Measurements from ENCODE around the gene TRIM29.
"Not testable (repeated sequence)": the region's sequence is repeated elsewhere in the genome, so short reads cannot be mapped to it uniquely, and the experiment has no call there.

The TRIM29 gene, protein sequence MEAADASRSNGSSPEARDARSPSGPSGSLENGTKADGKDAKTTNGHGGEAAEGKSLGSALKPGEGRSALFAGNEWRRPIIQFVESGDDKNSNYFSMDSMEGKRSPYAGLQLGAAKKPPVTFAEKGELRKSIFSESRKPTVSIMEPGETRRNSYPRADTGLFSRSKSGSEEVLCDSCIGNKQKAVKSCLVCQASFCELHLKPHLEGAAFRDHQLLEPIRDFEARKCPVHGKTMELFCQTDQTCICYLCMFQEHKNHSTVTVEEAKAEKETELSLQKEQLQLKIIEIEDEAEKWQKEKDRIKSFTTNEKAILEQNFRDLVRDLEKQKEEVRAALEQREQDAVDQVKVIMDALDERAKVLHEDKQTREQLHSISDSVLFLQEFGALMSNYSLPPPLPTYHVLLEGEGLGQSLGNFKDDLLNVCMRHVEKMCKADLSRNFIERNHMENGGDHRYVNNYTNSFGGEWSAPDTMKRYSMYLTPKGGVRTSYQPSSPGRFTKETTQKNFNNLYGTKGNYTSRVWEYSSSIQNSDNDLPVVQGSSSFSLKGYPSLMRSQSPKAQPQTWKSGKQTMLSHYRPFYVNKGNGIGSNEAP

DNA sequence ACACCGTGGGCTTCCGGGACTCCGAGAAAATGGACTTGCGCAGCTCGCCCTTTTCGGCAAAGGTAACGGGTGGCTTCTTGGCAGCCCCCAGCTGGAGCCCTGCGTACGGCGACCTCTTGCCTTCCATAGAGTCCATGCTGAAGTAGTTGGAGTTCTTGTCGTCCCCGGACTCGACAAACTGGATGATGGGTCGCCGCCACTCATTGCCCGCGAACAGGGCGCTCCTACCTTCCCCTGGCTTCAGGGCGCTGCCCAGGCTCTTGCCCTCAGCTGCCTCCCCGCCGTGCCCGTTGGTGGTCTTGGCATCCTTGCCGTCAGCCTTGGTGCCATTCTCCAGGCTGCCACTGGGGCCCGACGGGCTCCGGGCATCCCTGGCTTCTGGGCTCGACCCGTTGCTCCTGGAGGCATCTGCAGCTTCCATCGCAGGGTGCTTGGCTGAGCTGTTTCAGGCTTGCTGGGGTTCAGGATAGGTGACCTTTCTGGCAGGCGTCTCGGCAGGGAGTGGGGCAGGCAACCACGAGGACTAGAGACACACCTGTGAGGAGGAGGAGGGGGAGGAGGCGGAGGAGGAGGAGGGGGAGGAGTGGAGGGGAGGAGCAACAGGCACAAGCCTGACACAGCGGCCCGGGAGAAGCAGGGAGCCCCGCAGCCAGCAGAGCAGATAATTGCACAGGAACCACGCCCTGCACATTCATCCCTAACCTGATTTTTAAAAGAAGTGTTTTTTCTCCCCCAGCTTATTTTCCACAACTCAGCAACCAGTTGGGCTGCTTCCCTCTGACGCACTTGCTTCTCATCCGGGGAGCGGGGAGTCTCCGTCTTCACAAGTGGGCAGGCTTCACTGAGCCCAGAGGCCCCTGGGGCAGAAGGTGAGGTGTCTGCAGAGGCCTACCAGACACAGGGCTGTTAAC, at the start of gene TRIM29:
Gene TRIM29, minus strand, starts transcription at position 503 of the 911 bp plus-strand sequence. Its CDS starts 82 bp downstream, at position 421.
- ATAC-seq (no peak), DNase-seq (no peak)

DNA sequence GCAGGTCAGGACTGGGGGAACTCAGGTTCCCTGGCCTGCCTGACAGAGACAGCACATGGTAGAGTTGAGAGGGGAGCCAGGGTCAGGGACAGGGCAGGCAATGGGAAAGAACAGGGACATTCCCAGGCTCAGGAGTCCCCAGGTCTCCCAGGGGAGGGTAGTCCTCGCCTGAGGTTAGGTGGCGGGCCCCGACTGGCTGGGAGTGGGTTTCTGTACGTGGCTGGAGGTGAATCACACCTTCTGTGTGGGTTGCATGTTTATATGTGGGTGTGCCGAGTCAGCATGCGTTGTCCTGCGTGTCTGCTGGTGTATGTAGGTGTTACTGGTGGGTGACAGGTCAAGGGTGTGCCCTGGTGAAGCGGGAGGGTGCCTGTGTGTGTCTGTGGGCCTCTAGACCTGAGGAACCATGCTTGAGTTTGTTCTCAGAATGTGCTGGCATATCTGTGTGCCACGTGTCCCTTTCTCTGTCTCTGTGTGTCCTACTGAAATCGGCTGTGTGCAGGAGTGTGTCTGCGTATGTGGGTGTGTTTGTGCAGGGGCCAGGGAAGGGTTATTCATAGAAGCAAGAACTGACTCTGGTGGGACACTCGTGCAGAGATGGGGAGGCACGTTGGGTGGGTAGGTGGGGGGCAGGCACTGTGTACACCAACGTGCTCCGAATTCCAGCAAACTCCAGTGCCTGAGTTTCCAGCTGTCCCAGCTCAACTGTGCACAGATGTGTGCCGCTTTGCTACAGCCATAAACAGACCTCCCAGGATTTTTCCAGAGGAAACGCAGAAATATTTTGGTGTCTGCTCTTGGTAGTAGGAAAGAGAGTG, 49.1 kb upstream of the TRIM29 start:
- ATAC-seq, result peak; percentile 41

DNA sequence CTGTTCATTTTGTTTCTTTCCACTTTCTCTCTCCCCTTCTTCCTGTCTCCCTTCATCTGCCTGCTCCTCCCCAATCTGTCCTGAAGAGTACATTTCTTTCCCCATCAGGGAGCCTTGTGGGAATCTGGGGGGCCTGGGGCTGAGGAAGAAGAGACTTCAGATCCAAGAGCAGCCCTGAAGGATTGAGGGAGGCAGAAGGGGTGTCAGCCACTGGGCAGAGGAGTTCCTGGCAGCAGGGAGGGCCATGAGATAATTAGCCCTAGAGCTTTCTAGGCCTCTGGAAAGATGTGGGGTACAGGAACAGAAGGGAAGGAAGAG, 48.5 kb upstream of the TRIM29 start:
- ATAC-seq (no peak), DNase-seq (no peak)

More for the DNA sequence above, 49.1 kb upstream of the TRIM29 start:
- DNase-seq, result peak; percentile 20

DNA sequence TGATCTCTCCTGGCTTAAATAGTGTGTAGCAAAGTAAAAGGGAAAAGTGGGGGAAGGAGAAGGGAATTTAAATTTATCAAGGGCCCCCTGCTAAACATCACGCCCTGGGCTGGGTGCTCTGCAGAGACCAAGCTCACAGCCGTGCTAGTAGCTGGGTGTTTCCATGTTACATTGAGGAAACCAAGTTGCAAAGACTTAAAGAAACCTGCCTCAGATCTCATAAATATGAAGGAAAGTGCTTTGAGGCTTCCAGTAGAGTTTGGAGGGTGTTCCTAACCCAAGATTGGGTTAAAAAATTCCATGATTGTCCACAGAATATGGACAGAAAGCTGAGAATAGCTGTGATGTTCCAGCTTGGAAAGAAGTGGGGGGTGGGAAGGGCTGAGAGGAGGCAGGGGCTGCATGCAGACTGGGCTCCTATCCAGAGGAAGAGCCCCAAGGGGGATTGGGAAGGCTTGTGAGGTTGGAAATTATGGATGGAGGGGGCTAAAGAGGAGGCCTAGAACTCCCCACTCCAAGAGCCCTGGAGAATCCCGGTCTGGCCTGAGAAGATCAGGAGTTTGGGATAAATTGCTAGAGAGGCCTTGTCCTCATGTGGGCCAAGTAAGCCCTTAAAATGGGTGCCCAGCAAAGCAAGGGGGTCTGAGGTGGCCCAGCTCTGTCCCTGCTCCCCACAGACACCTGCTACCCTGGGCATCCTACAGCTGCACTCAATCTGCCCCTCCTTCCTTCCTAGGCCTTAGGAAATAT, 48.0 kb upstream of the TRIM29 start:
- DNase-seq (no peak), ATAC-seq (no peak)

DNA sequence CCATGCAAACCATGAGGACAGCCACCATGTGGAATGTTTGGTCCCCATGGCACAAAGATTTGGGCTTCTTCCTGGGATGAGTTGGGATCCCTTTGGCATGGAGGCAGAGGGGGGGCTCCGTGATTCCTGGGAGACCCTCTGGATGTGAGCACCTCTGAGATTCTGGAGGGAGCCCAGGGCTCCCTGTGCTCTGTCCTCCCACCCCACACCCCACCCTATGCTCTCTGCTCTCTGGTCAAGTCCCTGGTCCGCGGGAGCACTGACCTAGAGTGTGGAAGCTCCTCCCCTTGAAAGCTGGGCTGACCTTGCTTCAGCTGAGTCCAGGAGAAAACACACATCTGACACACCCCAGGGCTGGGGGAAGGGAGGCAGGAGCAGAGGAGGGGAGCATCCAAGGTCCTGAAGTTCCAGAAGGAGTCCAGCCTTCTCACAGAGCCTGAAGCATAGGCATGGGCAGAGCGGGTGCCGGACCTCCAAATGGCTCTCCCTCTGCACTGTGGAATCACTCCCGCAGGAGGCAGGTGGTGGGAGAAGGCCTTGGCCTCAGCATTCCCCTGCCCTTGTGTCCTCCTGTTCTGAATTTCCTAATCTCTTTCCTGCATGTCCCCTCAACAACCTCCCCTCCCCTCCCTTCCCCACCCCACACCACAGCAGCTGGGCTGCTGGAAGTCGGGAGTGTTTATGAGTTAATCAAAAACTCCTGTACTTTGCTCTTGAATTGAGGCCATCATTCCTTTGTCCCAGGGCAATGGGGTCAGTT, 47.2 kb upstream of the TRIM29 start:
- ATAC-seq, result no peak
- DNase-seq, result no peak

DNA sequence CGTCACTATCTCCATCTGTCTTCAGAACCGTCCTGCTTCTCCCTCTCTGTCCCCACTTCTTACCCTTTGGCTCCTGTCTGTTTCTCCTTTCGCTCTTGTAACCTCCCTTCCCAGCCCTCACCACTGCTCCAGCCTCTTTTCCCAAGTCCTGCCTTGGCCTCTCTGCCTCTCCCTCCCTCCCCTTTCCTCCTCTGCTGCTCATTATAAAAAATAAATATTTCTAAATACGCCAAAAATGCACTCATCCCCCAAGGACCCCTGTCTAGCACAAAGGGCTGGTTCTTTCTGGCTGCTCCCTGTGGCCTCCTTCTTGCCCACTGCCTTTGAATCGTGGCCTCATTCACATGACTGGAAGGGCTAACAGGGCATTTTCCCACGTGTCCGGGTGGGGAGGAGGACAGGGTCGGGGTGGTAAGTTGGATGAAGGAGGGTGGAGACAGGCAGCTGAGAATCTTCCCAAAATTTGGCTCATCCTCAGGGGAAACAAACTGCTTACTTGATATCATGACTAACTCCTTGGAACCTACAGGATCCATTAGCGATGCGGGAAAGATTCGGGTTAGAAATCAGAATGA, 46.5 kb upstream of the TRIM29 start:
- ATAC-seq (no peak), DNase-seq (no peak)

DNA sequence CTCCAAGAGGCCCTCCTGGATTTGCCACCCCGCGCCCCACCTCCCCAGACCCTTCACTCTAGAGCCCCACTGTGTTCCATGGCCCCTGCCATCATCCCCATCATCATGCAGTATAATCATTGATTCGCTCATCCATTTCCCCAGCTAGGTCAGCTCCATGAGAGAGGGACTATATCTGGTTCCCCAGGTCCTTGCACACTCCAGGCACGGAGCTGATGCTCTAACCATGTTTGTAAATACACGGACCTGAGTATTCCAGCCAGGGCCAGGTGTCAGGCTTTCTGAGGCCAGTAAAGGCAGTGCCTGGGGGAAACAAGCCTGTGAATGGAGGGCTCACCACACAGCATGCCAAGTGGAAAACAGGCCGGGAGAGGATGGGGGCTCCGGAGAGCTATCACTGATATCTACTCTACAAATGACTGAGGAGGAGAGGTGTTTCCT, 45.8 kb upstream of the TRIM29 start:
- ATAC-seq (no peak), DNase-seq (no peak)

DNA sequence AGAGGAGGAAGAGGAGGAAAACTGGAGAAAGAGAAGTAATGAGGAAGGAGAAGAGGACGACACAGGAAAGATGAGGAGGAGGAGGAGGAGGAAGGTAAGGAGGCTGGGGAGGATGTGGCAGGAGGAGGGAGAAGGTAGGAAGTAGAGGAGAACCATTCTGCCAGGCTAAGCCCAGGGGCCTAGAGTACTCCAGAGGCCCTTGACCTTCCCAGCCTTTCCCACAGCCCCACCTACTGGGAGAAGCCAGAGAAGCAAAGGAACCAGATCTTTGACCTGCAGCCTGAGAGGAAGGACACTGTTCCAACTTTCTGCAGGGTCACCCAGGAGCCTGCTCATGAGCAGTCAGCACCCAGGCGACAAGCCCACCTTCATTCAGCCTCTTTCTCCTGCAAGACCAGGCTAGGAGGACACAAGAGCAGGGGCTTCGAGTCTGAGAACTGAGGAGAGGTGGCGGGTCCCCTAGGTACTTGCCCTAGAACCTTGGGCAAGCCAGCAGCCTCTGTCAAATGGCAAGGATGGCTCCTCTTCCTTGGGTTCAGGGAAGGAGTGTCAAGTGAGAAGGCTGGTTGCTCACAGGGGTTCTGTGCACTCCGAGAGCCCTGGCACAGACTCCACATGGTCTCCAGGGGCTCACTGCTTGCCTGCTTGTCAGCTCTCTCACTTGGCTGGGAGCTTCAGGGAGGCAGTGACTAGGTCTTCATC, 45.0 kb upstream of the TRIM29 start:
- ATAC-seq, result no peak
- no peak for DNase-seq

DNA sequence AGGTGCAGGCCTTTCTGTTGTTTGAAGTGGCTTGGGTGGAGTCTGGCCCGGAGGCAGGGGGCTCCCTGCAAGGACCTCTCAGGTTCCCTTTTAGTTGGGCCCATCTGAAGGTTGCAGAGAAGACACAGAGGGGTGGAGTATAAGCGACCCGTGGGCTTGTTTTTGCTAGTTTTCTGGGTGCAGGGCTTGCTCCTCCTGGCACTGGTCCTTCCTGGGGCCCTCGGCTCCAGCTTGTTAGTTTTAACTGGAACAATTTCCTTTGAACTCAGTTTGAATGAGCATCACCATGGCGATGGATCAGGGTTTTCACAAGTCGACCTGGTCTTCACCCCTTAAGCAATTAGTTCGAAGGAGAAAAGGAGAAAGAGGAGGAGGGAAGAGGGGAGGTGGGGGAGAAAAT, 44.5 kb upstream of the TRIM29 start:
- DNase-seq (no peak), ATAC-seq (no peak)

DNA sequence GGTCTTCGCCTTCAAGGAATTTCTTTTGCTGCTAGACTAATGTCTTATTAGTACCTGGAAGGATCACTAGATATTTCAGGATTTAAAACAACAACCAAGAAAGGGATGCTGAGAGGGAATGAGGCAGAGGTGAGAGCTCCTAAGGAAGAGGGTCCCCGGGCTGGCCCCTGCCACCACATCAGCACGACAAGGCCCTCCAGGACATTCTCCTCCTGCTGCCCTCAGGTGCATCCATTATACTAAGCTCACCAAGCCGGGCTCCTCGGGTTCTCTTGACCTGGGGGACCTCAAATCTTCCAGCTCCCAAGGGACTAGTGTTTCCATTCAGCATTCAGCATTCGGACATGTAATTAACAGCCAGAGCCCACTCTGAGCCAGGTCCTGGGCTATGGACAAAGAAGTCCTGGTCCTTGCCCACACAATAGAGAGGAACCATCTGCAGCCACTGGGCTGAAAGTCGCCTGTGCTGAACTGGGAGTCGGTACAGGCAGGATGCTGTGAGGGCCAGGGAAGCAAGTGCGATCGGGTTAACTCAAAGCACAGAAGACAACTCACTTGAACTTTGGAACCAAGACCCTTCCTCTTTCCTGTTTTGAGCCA, 43.6 kb upstream of the TRIM29 start:
- no peak for ATAC-seq
- DNase-seq, result no peak

DNA sequence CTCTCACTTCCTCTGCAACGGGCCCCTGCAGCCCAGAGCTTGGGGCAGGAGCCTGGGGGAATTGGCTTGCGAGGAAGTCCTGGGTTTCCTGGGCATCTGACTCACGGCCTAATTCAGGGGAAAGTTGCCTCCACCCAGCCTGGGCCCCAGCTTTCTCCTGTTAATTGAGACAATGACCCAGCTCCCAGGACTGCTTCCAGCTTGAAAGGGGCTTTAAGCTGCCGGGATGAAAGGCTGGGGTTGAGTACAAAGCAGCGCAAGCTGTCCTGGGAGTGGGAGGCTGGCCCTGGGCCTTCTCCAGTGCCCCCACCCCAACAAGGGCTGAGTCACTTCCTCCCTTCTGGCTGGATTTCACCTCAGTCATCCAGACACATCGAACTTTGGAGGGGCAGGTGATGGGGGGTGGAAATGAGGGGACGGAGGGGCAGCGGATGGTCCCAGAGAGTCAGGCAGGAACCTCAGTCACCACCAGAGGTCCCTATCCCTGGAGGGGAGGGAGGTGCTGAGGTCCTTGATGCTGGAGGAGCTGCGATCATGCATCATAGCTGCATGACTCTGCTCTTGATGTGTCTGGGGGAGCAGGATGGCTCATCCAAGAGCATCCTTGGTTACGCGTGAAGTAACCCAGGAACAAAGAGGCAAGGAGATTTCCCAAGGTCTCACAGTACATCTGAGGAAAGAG, 42.8 kb upstream of the TRIM29 start:
- no peak for ATAC-seq
- DNase-seq, result no peak

DNA sequence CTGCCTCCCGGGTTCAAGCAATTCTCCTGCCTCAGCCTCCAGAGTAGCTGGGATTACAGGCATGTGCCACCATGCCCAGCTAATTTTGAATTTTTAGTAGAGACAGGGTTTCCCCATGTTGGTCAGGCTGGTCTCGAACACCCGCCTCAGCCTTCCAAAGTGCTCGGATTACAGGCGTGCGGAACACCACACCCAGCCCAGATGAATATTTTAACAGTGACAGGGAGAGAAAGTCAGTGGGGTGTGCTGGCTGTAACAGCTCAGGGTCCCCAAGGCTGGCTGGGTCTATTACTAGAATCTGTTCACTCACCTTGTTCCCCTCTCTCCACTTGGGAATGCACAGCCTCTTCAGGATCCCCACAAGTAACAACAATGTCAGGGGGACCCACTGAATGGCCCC, 42.1 kb upstream of the TRIM29 start:
- DNase-seq, ATAC-seq: not testable (repeated sequence)

DNA sequence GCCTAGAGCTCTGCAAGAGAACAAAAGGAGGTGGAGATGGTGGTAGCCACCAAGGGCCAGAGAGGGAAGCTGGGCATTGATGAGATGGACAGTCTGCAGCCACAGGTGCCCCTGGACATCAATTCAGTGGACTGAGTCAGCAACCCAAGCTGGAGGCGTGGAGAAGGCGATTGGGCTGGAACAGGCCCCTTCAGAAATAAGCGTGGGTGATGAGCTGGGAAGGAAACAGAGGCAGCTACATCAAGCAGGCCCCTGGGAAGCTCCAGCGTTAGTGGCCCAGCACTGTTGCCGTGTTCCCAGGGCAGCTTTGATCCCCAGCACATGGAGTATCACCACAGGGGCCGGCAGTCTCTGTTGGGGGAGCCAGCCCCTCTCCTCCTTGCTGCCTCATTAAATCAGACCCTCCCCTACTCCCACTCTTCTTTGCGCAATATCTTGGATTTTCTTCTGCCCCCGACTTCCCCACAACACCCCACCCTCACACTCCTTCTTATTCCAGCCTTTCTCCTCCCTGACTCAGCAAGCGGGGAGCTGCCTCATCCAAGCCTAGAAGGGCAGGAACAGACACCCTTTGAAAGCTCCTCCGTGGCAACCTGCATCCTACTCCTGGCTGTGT, 41.3 kb upstream of the TRIM29 start:
- DNase-seq (no peak), ATAC-seq (no peak)

DNA sequence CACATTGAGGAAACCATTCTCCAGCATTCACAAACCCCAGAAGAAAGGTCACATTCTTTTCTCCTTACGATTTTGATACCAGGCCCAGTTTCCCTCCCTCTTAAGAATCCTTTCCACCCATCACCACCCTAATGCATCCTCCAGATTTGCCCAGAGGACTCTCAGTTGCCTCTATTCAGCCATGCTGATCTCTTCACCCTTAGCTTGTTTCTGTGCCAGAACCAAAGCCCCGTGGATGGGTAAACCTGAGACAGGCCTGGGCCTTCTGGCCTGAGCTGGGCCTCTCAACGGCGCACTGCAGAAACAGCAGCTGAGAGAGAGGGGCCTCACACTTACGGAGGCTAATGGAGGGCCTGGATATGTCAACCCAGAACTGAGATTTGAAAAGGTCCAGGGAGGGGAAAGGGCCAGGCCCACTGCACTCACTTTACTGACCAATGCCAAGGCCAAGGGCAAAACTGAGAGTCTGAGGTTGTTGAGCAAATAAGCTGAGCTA, 40.7 kb upstream of the TRIM29 start:
- ATAC-seq, result no peak
- no peak for DNase-seq

DNA sequence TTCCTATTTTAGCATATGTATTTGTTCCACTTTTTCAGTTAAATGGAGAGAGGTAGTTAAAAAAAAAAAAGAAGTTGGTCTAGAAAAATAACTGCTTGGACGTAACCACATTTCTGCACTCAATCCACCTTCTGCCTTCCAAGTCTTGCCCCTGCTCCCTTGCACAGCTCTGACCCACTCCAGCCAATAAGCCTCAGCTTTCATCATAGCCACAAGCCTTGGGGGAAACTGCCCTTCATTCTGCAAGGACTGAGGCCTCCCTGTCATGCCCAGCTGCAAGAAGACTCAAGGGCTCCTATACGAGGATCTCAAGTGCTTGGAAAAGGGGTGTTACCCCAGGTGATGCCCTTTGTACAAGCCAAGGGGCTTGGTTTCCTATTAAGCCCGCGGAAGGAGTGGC, 37.0 kb upstream of the TRIM29 start:
- DNase-seq (no peak), ATAC-seq (no peak)

DNA sequence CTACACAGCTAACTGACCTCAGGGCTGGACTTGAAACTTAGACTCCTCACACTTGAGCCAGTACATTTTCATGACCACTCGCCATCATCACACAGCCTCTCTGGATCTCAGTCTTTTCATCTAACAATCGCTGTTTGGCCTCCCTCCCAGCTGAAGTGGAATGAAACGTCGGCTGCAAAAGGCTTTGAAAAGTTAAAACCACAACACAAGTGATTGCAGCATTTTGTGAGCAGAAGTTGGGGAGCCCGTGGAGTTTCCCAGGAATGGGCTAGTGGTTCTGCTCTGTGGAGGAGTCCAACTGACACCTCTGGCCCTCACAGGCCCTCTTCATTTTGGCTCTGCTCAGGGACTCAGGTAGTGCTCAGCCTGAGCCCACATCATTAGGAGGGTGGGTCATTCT, 35.9 kb upstream of the TRIM29 start:
- ATAC-seq (no peak), DNase-seq (no peak)

DNA sequence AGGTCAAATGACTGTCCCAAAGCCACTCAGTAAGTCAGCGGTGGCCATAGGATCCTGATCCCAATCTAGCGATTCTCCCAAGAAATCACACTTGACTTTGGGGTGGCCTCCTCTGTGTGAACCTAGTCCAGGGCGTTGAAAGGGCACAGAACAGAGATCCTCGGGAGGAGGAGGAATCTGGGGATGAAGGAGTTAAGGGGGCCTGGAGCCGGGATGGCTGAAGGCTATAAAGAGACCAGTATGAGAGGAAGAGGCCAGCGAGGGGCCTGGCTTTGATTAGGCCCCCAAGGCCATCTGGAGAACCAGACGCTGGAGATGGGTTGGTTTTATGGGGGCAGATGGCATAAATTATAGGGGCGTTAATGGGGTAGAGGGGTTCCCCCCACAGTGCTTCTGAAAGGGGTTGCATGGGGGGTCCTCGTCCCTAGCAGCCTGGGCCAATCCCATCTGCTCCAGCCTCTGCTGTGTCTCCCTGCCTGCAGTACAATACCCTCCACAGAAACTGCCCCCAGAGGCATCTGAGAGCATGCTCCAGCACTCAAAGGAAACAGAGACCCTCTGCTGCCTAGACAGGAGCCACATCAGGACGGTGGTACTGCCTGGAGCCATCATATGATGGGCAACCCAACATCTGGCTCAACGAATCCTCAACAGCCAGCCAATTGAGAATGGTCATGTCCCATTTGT, 35.2 kb upstream of the TRIM29 start:
- no peak for DNase-seq
- ATAC-seq, result no peak

All from stimulated activated naive CD8-positive, alpha-beta T cell treated with anti-CD3 and anti-CD28 coated beads, Interleukin-15, Interleukin-2, amounts not matched to agents 100 U/mL and 50 U/mL, for 24 hours (primary cell).